ENCODE data around the gene GLRX.
"Not testable (repeated sequence)": the region's sequence is repeated elsewhere in the genome, so short reads cannot be mapped to it uniquely, and the experiment has no call there.

The GLRX gene, protein sequence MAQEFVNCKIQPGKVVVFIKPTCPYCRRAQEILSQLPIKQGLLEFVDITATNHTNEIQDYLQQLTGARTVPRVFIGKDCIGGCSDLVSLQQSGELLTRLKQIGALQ

GRCh38 chr5:95822542-95823181 lies at the start of gene GLRX:
Gene GLRX, minus strand, starts transcription at chr5:95822726. Its CDS starts 64 bp downstream, at chr5:95822662.
- DNase-seq (ENCODE audit: low read depth), result peak; percentile 91

DNA sequence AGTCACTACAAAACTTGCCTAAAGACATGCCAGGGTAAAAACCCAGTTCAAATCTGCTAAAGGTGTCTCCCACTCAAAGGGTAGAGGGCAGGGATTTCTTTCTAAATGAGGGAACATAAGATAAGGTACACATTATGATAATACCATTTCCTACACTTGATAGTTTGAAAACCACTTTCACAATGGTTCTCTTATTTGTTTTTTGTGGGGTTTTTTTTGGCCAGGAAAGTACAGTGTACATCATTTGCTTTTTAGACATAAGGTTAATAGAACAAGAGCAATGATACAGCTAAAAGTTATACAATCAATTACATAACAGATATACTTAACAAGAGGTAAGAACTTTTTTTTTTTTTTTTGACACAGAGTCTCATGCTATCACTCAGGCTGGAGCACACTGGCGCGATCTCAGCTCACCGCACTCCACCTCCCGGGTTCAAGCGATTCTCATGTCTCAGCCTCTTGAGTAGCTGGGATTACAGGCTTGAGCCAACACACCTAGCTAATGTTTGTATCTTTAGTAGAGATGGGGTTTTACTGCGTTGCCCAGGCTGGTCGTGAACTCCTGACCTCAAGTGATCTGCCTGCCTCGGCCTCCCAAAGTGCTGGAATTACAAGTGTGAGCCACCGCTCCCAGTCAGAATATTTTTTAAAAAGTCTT lies 48.8 kb upstream of the GLRX start:
- no peak for DNase-seq (ENCODE audit: low read depth)

GRCh38 chr5:95870105-95870672 lies 47.7 kb upstream of the GLRX start:
- DNase-seq (ENCODE audit: low read depth), result peak; percentile 83

DNA sequence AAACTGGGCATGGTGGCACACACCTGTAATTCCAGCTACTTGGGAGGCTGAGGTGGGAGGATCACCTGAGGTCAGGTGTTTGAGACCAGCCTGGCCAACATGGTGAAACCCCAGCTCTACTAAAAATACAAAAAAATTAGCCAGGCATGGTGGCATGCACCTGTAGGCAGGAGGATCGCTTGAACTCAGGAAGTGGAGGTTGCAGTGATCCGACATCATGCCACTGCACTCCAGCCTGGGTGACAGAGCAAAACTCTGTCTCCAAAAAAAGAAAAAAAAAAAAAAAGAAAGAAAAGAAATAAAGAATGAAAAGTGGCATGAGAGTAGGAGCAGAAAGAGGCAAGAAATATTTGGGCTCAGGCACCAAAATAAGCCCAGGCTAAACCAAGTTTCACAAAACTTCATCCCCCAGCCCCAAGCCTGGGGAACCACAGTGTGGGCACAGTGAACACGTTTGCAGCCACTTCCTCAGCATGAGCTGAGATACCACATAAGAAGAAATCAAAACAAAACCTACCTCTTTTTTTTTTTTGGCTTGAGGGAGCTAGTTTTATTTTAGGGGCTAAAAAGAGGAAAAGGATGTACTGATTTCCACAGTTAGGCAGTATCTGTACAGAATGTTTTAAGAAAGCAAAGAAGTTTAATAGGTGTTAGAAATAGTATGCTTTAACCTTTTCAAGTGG lies 46.8 kb upstream of the GLRX start:
- DNase-seq (ENCODE audit: low read depth), result not testable (repeated sequence)

GRCh38 chr5:95868136-95868535 lies 45.6 kb upstream of the GLRX start:
- DNase-seq (ENCODE audit: low read depth), result no peak

- DNase-seq (ENCODE audit: low read depth), result no peak
Observed at GRCh38 chr5:95866435-95867040, 44.0 kb upstream of the GLRX start.

DNA sequence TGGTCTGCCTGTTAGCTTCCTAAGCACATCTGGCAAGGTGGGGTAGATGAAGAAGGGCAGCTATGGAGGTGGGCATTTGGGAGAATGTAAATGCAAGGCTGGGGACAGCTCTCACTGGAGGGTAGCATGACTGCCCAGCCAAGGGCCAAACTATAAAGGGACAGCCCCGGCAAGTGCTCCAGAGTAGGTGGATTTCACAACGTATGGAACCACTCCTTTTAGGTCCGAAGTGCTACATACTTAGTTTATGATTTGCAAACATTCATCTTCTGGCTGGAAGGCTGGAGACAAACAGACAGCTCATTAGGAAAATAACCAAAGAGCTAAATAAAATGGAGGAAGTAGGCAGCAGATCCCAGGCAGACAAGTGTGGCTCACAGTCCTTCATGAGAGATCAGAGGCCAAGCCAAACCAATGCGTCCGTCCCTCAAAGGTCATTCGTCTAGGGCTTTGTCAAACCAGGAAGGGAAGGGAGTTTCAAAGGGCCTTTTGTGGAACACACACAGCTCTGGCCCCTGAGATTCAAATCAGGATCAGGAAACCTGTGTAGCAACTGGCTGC lies 42.5 kb upstream of the GLRX start:
- no peak for DNase-seq (ENCODE audit: low read depth)

- DNase-seq (ENCODE audit: low read depth), result no peak
Observed at GRCh38 chr5:95864456-95864855, 41.9 kb upstream of the GLRX start.

DNA sequence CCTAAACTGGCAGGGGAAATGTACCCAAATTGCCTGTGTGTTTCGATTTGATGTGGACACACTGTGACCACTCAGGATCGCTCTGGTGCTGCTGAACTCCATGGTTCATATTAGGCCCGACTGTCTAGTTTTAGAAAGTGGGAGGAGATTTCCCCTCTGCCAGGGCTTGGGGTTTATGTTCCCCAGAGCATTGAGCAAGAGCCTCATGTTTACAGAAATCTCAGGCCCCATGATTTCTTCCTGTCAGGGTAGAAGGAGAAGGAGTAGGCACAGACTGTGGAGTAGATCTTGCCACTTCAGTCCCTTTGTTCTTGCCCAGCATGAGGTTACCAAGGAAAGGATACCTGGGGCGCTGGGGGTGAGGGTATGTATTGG lies 40.8 kb upstream of the GLRX start:
- peak; percentile 91 for DNase-seq (ENCODE audit: low read depth)

DNA sequence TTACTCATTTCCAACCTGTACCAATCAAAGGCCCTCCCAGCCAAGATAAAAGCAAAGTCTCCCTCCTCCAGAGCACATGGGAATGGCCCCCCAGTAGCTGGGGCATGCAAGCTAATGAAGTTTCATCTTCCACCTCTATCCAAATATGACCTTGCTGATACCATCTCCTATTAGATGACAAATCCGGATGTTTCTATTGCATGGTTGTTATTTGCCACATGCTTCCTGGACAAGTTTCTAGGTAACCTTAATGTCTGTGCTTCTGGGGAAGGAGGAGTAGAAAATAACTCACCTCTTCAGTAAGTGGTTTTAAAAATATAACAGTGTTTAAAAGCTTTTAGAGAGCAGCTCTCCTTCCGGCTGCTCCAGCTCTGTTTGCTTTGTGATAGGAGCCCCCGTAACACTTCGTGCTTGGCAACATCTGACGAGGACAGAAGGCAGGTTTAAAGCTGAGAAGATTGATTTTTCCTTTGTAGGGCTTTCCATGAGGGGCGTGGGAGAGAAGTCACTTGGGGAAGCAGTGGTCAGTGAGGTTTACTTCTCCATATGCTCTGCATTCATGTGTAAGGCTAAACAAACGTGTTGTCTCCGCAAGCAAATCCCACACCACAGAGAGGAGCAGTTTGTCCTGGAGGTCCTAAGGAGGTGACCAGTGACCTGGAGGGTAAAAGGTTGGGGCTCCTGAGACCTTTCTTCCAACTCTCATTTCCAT lies 40.3 kb upstream of the GLRX start:
- peak; percentile 56 for DNase-seq (ENCODE audit: low read depth)

- DNase-seq (ENCODE audit: low read depth), result peak; percentile 92
Observed at GRCh38 chr5:95861864-95862561, 39.5 kb upstream of the GLRX start.

GRCh38 chr5:95861221-95861863 lies 38.8 kb upstream of the GLRX start:
- DNase-seq (ENCODE audit: low read depth), result peak; percentile 100

GRCh38 chr5:95859661-95860060 lies 37.1 kb upstream of the GLRX start:
- no peak for DNase-seq (ENCODE audit: low read depth)

GRCh38 chr5:95858661-95859595 lies 36.4 kb upstream of the GLRX start:
- DNase-seq (ENCODE audit: low read depth), result peak; percentile 99

DNA sequence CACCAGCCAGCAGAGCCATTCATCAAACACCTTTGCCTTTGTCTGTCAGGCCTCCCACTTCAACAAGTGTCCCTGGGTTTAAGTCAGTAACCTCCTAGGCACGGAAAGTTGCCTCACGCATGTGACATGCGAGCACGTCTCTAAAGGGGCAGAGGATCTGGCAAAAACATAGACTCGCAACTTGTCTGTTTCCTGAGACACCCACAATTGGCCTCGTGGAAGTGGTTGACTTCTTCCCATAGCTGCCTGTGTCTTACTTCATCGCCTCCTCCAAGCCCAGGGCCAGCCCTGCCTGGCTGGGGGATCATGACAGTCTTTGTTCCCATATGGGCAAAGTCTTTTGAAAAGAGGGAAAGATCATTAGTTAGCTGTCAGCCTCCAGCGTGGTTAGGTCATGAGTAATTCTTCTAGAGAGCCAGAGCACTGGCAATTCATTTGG lies 35.5 kb upstream of the GLRX start:
- DNase-seq (ENCODE audit: low read depth), result peak; percentile 90

- DNase-seq (ENCODE audit: low read depth), result peak; percentile 91
Observed at GRCh38 chr5:95857185-95857945, 34.8 kb upstream of the GLRX start.

GRCh38 chr5:95856501-95856981 lies 34.0 kb upstream of the GLRX start:
- no peak for DNase-seq (ENCODE audit: low read depth)

GRCh38 chr5:95853490-95853889 lies 31.0 kb upstream of the GLRX start:
- DNase-seq (ENCODE audit: low read depth), result no peak
